ENCODE measurements around the gene MAPKAPK2. TPM values are rescaled to one million over a fixed set of nuclear protein-coding genes. Genes with fewer than 3 reads are reported as not detected.
"Not testable (repeated sequence)": the region's sequence is repeated elsewhere in the genome, so short reads cannot be mapped to it uniquely, and the experiment has no call there.

Gene MAPKAPK2
- total RNA-seq, 1 experiment from 2014 or later = 51.1 TPM

DNA sequence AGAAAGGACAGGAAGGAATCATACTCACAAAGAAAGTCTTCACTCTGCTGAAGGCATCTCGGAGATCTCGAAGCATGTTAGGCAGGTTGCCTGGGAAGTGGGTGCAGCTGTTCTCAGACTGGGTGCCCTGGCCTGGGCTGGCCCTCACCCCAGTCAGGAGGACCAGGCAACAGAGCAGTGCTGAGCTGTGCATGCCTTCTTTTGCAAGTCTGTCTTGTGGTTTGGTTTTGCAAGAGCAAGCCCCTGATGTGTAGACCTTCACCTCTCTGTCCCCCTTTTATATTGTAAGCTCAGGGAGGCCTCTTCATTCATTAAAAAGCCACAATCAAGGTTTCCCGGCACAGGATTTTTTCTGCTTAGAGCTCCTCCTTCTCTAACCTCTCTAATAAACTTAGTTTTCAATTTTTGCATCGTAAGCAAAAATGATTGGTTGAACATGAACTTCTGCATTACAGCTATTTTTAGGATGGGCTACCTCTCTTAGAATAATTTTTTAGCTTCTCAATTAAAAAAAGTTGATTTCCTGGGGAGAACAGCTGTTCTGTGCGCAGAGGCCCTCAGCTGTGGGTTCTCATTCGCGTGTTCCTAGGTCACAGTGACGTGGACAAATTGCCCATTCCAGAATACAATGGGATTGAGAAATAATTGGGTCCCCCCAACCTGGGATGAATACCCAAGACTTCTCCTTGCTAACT lies 87.7 kb downstream of the MAPKAPK2 start, which contains the start of gene IL10:
TSS of gene IL10 (minus strand) at position 252 of the 695 bp plus-strand sequence. CDS start at position 193, 59 bp downstream.
- no peak for DNase-seq (ENCODE audit: low read depth)

DNA sequence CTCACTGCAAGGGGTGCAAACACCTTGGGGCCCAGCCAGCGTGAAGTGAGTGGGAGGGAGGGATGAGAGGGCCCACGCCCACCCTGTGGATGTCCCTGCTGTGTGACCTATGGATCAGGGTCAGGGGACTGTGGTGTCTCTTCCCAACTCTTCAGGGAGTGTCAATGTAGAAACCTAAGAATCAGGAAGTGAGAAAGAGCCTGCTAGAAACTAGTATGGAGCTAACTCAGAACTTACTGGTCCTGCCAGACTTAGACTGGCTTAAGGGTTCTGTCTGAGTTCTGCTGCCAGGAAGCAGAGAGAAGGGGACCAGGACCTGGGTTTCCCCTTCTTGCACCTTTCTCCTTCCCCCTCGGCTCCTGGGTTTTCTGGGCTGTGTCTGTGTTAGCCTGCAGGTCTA lies 89.4 kb downstream of the MAPKAPK2 start:
- no peak for DNase-seq (ENCODE audit: low read depth)

DNA sequence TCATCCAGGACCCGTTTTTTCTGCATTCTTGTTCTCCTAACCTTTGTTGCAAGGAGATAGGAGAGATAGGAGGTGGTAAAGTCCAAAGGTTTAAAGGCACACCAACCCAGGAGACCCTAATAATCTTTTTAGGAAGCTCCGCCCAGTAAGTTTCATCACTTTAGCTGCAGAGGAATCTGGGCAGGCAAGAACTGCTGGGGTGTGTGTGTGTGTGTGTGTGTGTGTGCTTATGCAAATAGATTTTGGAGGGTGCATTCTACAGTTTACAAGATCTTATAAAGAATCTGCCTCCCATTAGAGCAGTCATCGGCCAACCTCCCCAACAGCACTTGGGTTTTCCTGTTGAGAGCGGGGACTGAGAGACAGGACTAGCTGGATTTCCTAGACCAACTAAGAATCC lies 91.5 kb downstream of the MAPKAPK2 start:
- no peak for DNase-seq (ENCODE audit: low read depth)

DNA sequence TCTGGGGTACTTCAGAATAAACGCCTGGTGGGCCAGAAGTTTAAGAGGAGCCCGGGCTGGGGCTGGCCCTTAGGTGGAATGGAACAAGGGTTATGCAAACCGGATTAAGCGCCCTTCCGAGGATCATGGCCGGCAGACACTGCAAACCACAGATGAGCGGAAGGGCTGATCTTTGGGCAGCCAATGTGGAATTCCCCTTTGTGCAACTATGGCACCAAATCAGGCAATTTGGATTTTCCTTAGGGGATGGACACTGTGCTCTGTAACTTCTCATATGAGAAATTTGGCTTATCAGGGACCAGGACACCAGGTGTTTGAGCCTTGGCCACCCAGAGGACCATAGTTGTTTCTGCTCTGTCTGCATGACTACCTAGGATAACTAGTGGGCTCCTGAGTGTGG lies 93.3 kb downstream of the MAPKAPK2 start:
- no peak for DNase-seq (ENCODE audit: low read depth)

DNA sequence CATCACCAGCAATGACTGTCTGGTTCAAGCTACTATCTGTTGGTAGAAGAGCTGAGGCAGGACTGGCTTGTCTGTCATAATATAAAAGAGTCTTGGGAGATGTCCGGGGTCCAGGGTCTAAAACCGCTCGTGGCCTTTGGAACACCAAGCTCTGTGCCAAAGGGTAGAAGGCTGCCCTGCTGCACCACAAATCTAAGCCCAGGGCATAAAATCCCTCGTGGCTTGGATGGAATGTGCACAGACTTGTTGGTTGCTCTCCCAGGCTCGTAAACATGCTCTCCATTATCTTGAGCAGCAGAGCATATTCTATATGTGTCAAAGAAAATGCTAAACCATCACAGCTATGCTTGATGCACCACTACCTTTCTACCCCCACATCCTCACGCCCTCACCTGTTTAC lies 94.2 kb downstream of the MAPKAPK2 start:
- not testable (repeated sequence) for DNase-seq (ENCODE audit: low read depth)

DNA sequence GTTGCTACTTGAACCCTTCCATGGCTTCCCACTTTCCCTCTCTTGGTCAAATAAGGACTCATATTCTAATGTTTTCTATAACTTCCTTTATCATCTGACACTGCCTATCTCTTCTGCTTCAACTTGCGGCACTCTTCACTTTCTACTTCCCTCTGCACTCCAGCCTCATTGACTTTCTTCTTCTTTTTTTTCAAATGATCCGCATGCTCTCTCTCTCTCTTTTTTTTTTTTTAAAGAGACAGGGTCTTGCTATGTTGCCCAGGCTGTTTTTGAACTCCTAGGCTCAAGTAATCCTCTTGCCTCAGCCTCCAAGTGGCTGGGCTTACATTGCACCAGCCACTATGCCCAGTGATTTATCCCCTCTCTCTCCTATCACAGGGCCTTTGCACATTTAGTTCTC lies 94.9 kb downstream of the MAPKAPK2 start:
- DNase-seq (ENCODE audit: low read depth) = no peak

DNA sequence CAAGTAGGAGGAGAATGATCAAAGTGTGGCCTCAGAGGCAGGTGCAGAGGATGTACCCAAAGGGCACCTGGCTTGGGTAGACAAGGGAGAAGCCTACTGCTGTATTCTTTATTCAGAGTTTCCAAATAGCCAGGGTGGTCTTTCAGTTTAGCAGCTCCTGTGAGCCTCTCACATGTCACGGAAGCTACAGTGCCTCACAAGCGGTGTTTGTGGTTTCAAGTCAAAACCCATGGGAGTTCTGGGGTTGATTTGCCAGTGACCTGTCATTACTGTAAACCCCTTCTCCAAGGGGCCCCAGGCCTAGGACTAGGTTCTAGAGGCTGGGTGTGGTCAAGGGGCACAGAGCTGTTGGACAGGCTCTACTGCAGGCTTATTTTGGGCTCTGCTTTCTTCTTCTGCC lies 97.7 kb downstream of the MAPKAPK2 start:
- DNase-seq (ENCODE audit: low read depth) = no peak

DNA sequence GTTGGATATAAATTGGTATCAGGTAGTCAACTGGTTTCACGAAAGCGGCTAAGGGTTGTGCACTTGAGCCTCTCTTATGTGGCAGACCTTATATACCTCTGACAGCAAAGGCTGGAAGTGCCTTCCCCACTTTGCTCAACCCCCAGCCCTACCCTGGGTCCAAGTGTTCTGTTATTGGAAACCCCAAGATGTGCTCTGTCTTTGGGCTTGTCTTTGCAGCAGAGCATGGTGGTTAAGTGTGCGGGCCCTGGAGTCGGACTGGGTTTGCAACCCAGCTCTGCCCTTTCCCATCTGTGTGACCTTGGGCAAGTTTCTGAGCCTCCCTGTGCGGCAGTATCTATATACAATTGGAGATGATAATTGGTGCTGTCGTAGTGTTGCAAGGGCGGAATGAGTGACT lies 98.8 kb downstream of the MAPKAPK2 start:
- DNase-seq (ENCODE audit: low read depth) = no peak

Small RNA genes lying within 50 kb of the gene (small RNA-seq; reads per million reads assigned to genes)
- gene RF00019 = not detected

Other genes with a start within 250 kb of the MAPKAPK2 start
- 13.8 and 14.3 TPM in 2 replicates for gene IKBKE, start 214.4 kb upstream of the MAPKAPK2 start, total RNA-seq (2014; rRNA removed; shearing (Covaris generic))
- 8.5 and 9.0 TPM in 2 replicates for gene RASSF5, start 177.4 kb upstream of the MAPKAPK2 start, total RNA-seq (2014; rRNA removed; shearing (Covaris generic))
- 66.6 and 83.6 TPM in 2 replicates for gene EIF2D, start 72.4 kb upstream of the MAPKAPK2 start, total RNA-seq (2014; rRNA removed; shearing (Covaris generic))
- gene DYRK3, start 49.4 kb upstream of the MAPKAPK2 start, total RNA-seq (2014; rRNA removed; shearing (Covaris generic)) = 40.4 and 43.0 TPM in 2 replicates
- 0.57 TPM in 1 of 2 replicates, not detected in the other for gene IL19, start 85.9 kb downstream of the MAPKAPK2 start, total RNA-seq (2014; rRNA removed; shearing (Covaris generic))
- not detected in 2 replicates for gene IL10, start 87.6 kb downstream of the MAPKAPK2 start, total RNA-seq (2014; rRNA removed; shearing (Covaris generic))
- not detected in 2 replicates for gene IL20, start 180.7 kb downstream of the MAPKAPK2 start, total RNA-seq (2014; rRNA removed; shearing (Covaris generic))
- 17.2 and 19.8 TPM in 2 replicates for gene IL24, start 212.5 kb downstream of the MAPKAPK2 start, total RNA-seq (2014; rRNA removed; shearing (Covaris generic))
- not detected in 2 replicates for gene FCMR, start 237.0 kb downstream of the MAPKAPK2 start, total RNA-seq (2014; rRNA removed; shearing (Covaris generic))